CD8-positive, alpha-beta memory T cell (primary cell): ENCODE data around the gene ATXN7. TPM values are rescaled to one million over a fixed set of nuclear protein-coding genes. Genes with fewer than 3 reads are reported as not detected.

Source experiments
- CTCF ChIA-PET: fragments of 350-600 bp; sonication (Branson Sonifier 250); formaldehyde crosslinking; loops from one replicate; lab custom pipeline; 2021; ENCODE audit warnings: antibody characterized with exemption; lab: Charles Lee
- POLR2A ChIA-PET: fragments of 350-600 bp; sonication (Branson Sonifier 250); formaldehyde crosslinking; loops from one replicate; lab custom pipeline; 2021; ENCODE audit warnings: antibody characterized with exemption; lab: Charles Lee
- DNase-seq, 5 donors: peaks; one replicate each; pipeline versions ENCODE4 v3.0.0 to v3.0.0-alpha.2; 2020 to 2022; ENCODE audit warnings: mixed read lengths in 1 of 5
- H3K27ac ChIP-seq: one replicate; pipeline ENCODE4 v1.7.0; 2013; ENCODE audit warnings: low read depth, mild to moderate bottlenecking, low read length, moderate library complexity
- H3K27me3 ChIP-seq: 2 replicates; pipeline ENCODE4 v1.7.0; 2013; ENCODE audit warnings: low read length, mild to moderate bottlenecking; ENCODE audit not compliant: insufficient read depth, poor library complexity, severe bottlenecking
- H3K36me3 ChIP-seq: 2 replicates; pipeline ENCODE4 v1.7.0; 2013; ENCODE audit warnings: mild to moderate bottlenecking, low read length, moderate library complexity; ENCODE audit not compliant: insufficient read depth
- H3K4me1 ChIP-seq: 2 replicates; pipeline ENCODE4 v1.7.0; 2013; ENCODE audit warnings: mild to moderate bottlenecking, low read length, moderate library complexity; ENCODE audit not compliant: insufficient read depth
- H3K4me3 ChIP-seq: 2 replicates; pipeline ENCODE4 v1.7.0; 2013; ENCODE audit warnings: mild to moderate bottlenecking, low read length
- H3K9me3 ChIP-seq: 2 replicates; pipeline ENCODE4 v1.7.0; 2013; ENCODE audit warnings: mild to moderate bottlenecking, low read length
- H3K27ac Mint-ChIP-seq, 8 donors: one replicate each; pipeline ENCODE4 v1.8.0; 2020 to 2021; ENCODE audit warnings: mixed read lengths in 8 of 8, mild to moderate bottlenecking in 6 of 8, inconsistent platforms in 3 of 8, moderate library complexity in 3 of 8
- H3K27me3 Mint-ChIP-seq, 2 donors: one replicate each; pipeline ENCODE4 v1.8.0; 2020 to 2021; ENCODE audit warnings: mixed read lengths in 2 of 2, mild to moderate bottlenecking in 1 of 2, moderate library complexity in 1 of 2
- H3K36me3 Mint-ChIP-seq, 3 donors: one replicate each; pipeline ENCODE4 v1.8.0; 2020 to 2021; ENCODE audit warnings: mixed read lengths in 3 of 3, inconsistent platforms in 1 of 3, mild to moderate bottlenecking in 1 of 3
- H3K4me1 Mint-ChIP-seq, 3 donors: one replicate each; pipeline ENCODE4 v1.8.0; 2020 to 2021; ENCODE audit warnings: mixed read lengths in 3 of 3, inconsistent platforms in 1 of 3, mild to moderate bottlenecking in 1 of 3
- H3K4me3 Mint-ChIP-seq, 7 donors: one replicate each; pipeline ENCODE4 v1.8.0; 2020 to 2021; ENCODE audit warnings: mixed read lengths in 7 of 7, mild to moderate bottlenecking in 6 of 7, moderate library complexity in 4 of 7, inconsistent platforms in 2 of 7
- H3K9me3 Mint-ChIP-seq, 5 donors: one replicate each; pipeline ENCODE4 v1.8.0; 2020 to 2022; ENCODE audit warnings: mixed read lengths in 5 of 5, mild to moderate bottlenecking in 3 of 5, moderate library complexity in 2 of 5, inconsistent platforms in 1 of 5
- polyA plus RNA-seq: library from polyadenylated mRNA; unstranded; fragments of 300-500 nt; fragmentation: Illumina TruSeq; gene quantifications from one replicate; pipeline ENCODE4 v1.2.3, GENCODE V29; 2021
- total RNA-seq, 2 experiments: library from RNA; stranded (reverse); gene quantifications; one replicate each; pipeline ENCODE4 v1.2.3, GENCODE V29; 2021

The ATXN7 gene
- total and polyA plus RNA-seq, 3 experiments from 2014 or later: 14.1 to 34.6 (median 33.9) TPM

- Histone ChIP-seq H3K36me3 (no peaks in the 10 kb centered on the region), H3K9me3 (no peaks in the 10 kb centered on the region), H3K27ac (no peak overlapping the region), H3K4me3 (no peak overlapping the region), H3K4me1 (peaks cover 7% of the 10 kb centered on the region), H3K27me3 (peaks cover 6% of the 10 kb centered on the region)
- Mint-ChIP-seq H3K27ac (peak overlapping the region in 1 of 8 donors; percentile 20), H3K4me3 (peak overlapping the region in 1 of 7 donors; percentile 27), H3K9me3 (peaks cover 0 to under 1% (median 0%) of the 10 kb centered on the region in 5 donors), H3K4me1 (peaks cover 10 to 17% (median 15%) of the 10 kb centered on the region in 3 donors), H3K36me3 (peaks cover 0 to 4% (median 0%) of the 10 kb centered on the region in 3 donors), H3K27me3 (peaks cover 13 to 24% of the 10 kb centered on the region in 2 donors)
- ChIA-PET CTCF (no interaction called here), POLR2A (no interaction called here)
- DNase-seq: no peak
Observed at GRCh38 chr3:64028754-64029153, 165.1 kb downstream of the ATXN7 start.

GRCh38 chr3:64029287-64029686 is 165.6 kb downstream of the ATXN7 start:
- POLR2A ChIA-PET: no interaction called here
- H3K4me3 Mint-ChIP-seq: peak overlapping the region in 1 of 7 donors; percentile 19
- Histone ChIP-seq H3K9me3 (no peaks in the 10 kb centered on the region), H3K27me3 (peaks cover 6% of the 10 kb centered on the region), H3K4me3 (no peak overlapping the region), H3K36me3 (no peaks in the 10 kb centered on the region), H3K27ac (no peak overlapping the region), H3K4me1 (peaks cover 5% of the 10 kb centered on the region)
- peaks cover 6 to 12% (median 10%) of the 10 kb centered on the region in 3 donors for H3K4me1 Mint-ChIP-seq
- DNase-seq: no peak
- H3K36me3 Mint-ChIP-seq: peaks cover 0 to 4% (median 0%) of the 10 kb centered on the region in 3 donors
- peak overlapping the region in 1 of 8 donors; percentile 20 for H3K27ac Mint-ChIP-seq
- H3K9me3 Mint-ChIP-seq: peaks cover 0 to 2% (median 0%) of the 10 kb centered on the region in 5 donors
- CTCF ChIA-PET: interaction anchor here (1.2 to 2.2 kb wide), 3 partner anchors 8 to 456 kb away, joined by 3 to 16 read pairs (median 7); partner anchors contain the start of gene SCAANT1
- H3K27me3 Mint-ChIP-seq: peaks cover 13 to 24% of the 10 kb centered on the region in 2 donors

- DNase-seq: peak; percentile 66 to 81 (median 71)
- POLR2A ChIA-PET: no interaction called here
- peak overlapping the region; percentile 43 for H3K4me3 ChIP-seq
- Mint-ChIP-seq H3K27ac (peak overlapping the region in 7 of 8 donors; percentile 2 to 86 (median 76)), H3K4me3 (peak overlapping the region; percentile 44 to 89 (median 85)), H3K36me3 (peaks cover 0 to 4% (median 0%) of the 10 kb centered on the region in 3 donors), H3K27me3 (peaks cover 13 to 24% of the 10 kb centered on the region in 2 donors), H3K9me3 (peaks cover 0 to 2% (median 0%) of the 10 kb centered on the region in 5 donors), H3K4me1 (peaks cover 6 to 7% (median 7%) of the 10 kb centered on the region in 3 donors)
- H3K9me3 ChIP-seq: no peaks in the 10 kb centered on the region
- peaks cover 6% of the 10 kb centered on the region for H3K27me3 ChIP-seq
- no peak overlapping the region for H3K27ac ChIP-seq
- CTCF ChIA-PET: interaction anchor here (0.7 to 2.2 kb wide), 8 partner anchors 8 to 454 kb away, joined by 3 to 16 read pairs (median 5); no protein-coding TSS in a partner anchor
- no peaks in the 10 kb centered on the region for H3K36me3 ChIP-seq
- H3K4me1 ChIP-seq: peaks cover 5% of the 10 kb centered on the region
Observed at GRCh38 chr3:64030741-64031140, 167.1 kb downstream of the ATXN7 start.

- H3K27ac ChIP-seq: no peak overlapping the region
- peaks cover 0 to 4% (median 0%) of the 10 kb centered on the region in 3 donors for H3K36me3 Mint-ChIP-seq
- CTCF ChIA-PET: interaction anchor here (0.7 to 2.2 kb wide), 6 partner anchors 10 to 453 kb away, joined by 3 to 16 read pairs (median 5); no protein-coding TSS in a partner anchor
- H3K9me3 Mint-ChIP-seq: peaks cover 0 to 2% (median 0%) of the 10 kb centered on the region in 5 donors
- peaks cover 5% of the 10 kb centered on the region for H3K4me1 ChIP-seq
- no peaks in the 10 kb centered on the region for H3K36me3 ChIP-seq
- H3K4me3 Mint-ChIP-seq: peak overlapping the region in 2 of 7 donors; percentile 2 to 27
- H3K27me3 Mint-ChIP-seq: peaks cover 10 to 24% of the 10 kb centered on the region in 2 donors
- H3K9me3 ChIP-seq: no peaks in the 10 kb centered on the region
- DNase-seq: no peak
- peaks cover 6% of the 10 kb centered on the region for H3K27me3 ChIP-seq
- H3K4me1 Mint-ChIP-seq: peaks cover 6 to 7% (median 7%) of the 10 kb centered on the region in 3 donors
- H3K4me3 ChIP-seq: no peak overlapping the region
- POLR2A ChIA-PET: no interaction called here
- peak overlapping the region in 2 of 8 donors; percentile 25 to 42 for H3K27ac Mint-ChIP-seq
Observed at GRCh38 chr3:64031540-64032508, 168.2 kb downstream of the ATXN7 start.

- Histone ChIP-seq H3K27me3 (peaks cover 6% of the 10 kb centered on the region), H3K4me3 (no peak overlapping the region), H3K4me1 (peaks cover 5% of the 10 kb centered on the region), H3K27ac (no peak overlapping the region), H3K36me3 (no peaks in the 10 kb centered on the region), H3K9me3 (no peaks in the 10 kb centered on the region)
- ChIA-PET POLR2A (no interaction called here), CTCF (interaction anchor here (2.7 kb wide), 1 partner anchor 9 kb away, joined by 11 read pairs; no protein-coding TSS in a partner anchor)
- H3K27ac Mint-ChIP-seq: peak overlapping the region in 1 of 8 donors; percentile 21
- H3K27me3 Mint-ChIP-seq: peaks cover 9 to 11% of the 10 kb centered on the region in 2 donors
- peaks cover 6 to 7% (median 7%) of the 10 kb centered on the region in 3 donors for H3K4me1 Mint-ChIP-seq
- H3K4me3 Mint-ChIP-seq: no peak overlapping the region
- H3K36me3 Mint-ChIP-seq: peaks cover 0 to 4% (median 0%) of the 10 kb centered on the region in 3 donors
- peaks cover 0 to 2% (median 0%) of the 10 kb centered on the region in 5 donors for H3K9me3 Mint-ChIP-seq
- no peak for DNase-seq
Observed at GRCh38 chr3:64033069-64033468, 169.4 kb downstream of the ATXN7 start.

- ChIA-PET POLR2A (no interaction called here), CTCF (no interaction called here)
- no peak overlapping the region for H3K4me3 Mint-ChIP-seq
- H3K4me1 Mint-ChIP-seq: no peaks in the 10 kb centered on the region
- no peaks in the 10 kb centered on the region for H3K9me3 ChIP-seq
- H3K27ac Mint-ChIP-seq: no peak overlapping the region
- no peak overlapping the region for H3K27ac ChIP-seq
- H3K36me3 Mint-ChIP-seq: no peaks in the 10 kb centered on the region
- no peaks in the 10 kb centered on the region for H3K4me1 ChIP-seq
- H3K36me3 ChIP-seq: no peaks in the 10 kb centered on the region
- peaks cover 3 to 21% of the 10 kb centered on the region in 2 donors for H3K27me3 Mint-ChIP-seq
- no peak for DNase-seq
- peaks cover 0 to 2% (median 0%) of the 10 kb centered on the region in 5 donors for H3K9me3 Mint-ChIP-seq
- H3K27me3 ChIP-seq: no peaks in the 10 kb centered on the region
- H3K4me3 ChIP-seq: no peak overlapping the region
Observed at GRCh38 chr3:64037084-64037483, 173.4 kb downstream of the ATXN7 start.

- Histone ChIP-seq H3K27ac (no peak overlapping the region), H3K4me3 (no peak overlapping the region), H3K9me3 (no peaks in the 10 kb centered on the region), H3K4me1 (no peaks in the 10 kb centered on the region), H3K27me3 (no peaks in the 10 kb centered on the region), H3K36me3 (no peaks in the 10 kb centered on the region)
- ChIA-PET CTCF (interaction anchor here (1.6 kb wide), 1 partner anchor 15 kb away, joined by 6 read pairs; the partner anchor contains the start of gene PSMD6), POLR2A (no interaction called here)
- H3K4me3 Mint-ChIP-seq: no peak overlapping the region
- H3K27me3 Mint-ChIP-seq: peaks cover 4 to 29% of the 10 kb centered on the region in 2 donors
- no peaks in the 10 kb centered on the region for H3K4me1 Mint-ChIP-seq
- no peak for DNase-seq
- no peak overlapping the region for H3K27ac Mint-ChIP-seq
- no peaks in the 10 kb centered on the region for H3K36me3 Mint-ChIP-seq
- peaks cover 0 to 2% (median 0%) of the 10 kb centered on the region in 5 donors for H3K9me3 Mint-ChIP-seq
Observed at GRCh38 chr3:64038253-64038767, 174.6 kb downstream of the ATXN7 start.
